ENCODE results near the gene MARCKS.
"Not testable (repeated sequence)": the region's sequence is repeated elsewhere in the genome, so short reads cannot be mapped to it uniquely, and the experiment has no call there.

Gene MARCKS

GRCh38 chr6:113888493-113888892 is 31.3 kb downstream of the MARCKS start:
- no peak for DNase-seq

GRCh38 chr6:113888956-113889630 is 31.9 kb downstream of the MARCKS start:
- DNase-seq, result no peak

GRCh38 chr6:113893451-113893850 is 36.3 kb downstream of the MARCKS start:
- DNase-seq, result no peak

- DNase-seq, result no peak
Measured at GRCh38 chr6:113893866-113894265, 36.7 kb downstream of the MARCKS start.

- DNase-seq, result no peak
Measured at GRCh38 chr6:113894712-113895674, 37.8 kb downstream of the MARCKS start.

DNA sequence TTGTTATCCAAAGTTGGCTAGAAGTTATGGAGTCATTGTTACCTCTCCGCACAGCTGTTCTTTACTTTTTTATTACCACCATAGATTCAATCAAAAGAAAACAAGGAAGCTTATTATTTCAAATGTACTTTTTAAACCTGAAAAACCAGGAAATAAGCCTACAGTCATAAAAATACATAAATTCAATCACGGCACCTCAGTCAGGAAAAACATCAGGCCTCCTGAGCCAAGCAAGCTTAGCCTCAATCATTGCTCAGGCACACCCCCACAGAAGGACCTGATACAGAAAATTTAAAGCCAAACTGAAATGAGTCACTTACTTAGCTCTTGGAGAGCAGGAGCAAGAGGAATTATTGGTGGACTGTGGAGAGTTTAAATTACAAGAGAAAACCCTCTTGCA is 44.3 kb downstream of the MARCKS start:
- peak; percentile 9 for DNase-seq

- DNase-seq, result no peak
Measured at GRCh38 chr6:113903666-113904330, 46.7 kb downstream of the MARCKS start.

DNA sequence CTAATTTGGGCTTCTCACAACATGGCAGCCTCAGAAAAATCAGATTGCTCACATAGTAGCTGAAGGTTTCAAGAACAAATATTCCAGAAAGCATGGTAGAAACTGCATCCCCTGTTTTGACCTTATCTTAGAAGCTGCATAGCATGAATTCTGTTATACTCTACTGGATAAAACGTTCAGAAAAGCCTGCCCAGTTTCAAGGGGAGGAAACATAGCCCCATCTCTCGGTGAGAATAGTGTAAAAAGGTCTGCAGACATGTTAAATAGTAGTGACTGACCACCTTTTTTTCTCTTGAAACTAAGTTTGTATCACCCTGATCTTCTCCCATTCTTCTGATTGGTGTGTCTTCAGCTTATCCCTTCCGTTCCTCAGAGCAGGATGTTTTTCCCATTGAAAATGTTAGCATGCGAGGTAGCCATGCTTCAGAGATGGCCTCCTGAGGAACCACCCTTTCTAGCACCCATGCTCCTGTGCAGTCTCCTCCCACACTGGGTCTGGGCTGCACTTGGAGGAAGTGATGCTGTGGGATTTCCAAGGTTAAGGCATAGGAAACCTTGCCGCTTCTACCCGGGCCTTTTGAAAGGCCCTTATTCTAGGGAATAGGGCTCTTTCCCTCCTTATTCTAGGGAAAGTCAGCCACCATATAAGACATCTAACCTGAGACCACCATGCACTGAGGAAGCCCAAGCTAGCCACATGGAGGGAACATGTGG is 50.1 kb downstream of the MARCKS start:
- DNase-seq, result no peak

DNA sequence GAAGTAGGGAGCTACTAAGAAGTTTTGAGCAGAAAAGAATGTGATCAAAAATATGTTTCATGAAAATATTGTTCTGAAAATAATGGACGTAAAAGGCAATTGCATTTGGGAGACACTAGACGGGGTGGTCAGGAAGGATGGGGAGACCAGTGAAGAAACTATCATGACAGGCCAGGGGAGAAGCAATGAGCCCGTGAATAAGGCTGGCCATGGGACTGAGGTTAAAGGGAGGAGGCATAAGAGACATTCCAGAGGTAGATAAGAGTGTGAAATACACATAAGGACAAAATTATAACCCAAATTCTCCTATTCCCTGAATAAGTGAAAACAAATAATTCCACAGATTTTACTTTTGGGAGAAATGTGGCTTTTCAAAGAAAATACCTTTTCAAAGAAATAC is 51.7 kb downstream of the MARCKS start:
- no peak for DNase-seq

DNA sequence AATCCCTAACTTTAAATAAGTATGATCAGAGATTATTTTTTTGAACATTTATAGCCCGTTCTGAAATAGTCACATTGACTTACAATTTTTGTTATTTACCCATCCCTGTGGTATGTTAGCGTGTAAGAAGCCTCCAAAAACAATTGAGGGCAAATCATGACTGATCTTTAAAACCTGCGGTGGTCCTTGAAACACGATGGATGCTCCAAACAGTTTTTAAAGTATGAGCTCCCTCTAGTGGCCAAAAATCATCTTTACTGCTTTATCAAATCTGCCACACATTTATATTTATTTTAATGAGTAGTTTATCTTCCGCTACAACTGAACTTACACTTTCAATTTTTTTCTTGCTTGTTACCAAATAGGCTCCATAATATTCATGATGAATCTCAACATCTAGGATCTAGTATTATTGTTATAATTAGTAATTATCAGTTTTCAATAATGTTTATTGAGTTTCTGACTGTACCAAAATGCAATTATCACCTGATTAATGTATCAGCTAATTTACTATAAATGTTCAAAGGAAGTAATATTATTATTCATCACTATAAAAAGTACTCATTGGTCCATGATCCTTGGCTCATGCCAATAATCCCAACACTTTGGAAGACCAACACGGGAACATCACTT is 52.2 kb downstream of the MARCKS start:
- DNase-seq, result peak; percentile 78

DNA sequence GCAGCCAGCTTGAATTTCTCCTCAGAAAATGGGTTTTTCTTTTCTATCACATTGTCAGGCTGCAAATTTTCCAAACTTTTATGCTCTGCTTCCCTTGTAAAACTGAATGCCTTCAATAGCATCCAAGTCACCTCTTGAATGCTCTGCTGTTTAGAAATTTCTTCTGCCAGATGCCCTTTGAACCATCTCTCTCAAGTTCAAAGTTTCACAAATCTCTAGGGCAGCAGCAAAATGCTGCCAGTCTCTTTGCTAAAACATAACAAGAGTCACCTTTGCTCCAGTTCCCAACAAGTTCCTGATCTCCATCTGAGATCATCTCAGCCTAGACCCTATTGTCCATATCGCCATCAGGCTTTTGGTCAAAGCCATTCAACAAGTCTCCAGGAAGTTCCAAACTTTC is 53.1 kb downstream of the MARCKS start:
- not testable (repeated sequence) for DNase-seq
